CD8-positive, alpha-beta memory T cell (primary cell): ENCODE data around the gene EEF1G. TPM values are rescaled to one million over a fixed set of nuclear protein-coding genes. Genes with fewer than 3 reads are reported as not detected.
"Not testable (repeated sequence)": the region's sequence is repeated elsewhere in the genome, so short reads cannot be mapped to it uniquely, and the experiment has no call there.

Experiments used
- CTCF ChIA-PET: fragments of 350-600 bp; sonication (Branson Sonifier 250); formaldehyde crosslinking; loops from one replicate; lab custom pipeline; 2021; ENCODE audit warnings: antibody characterized with exemption; lab: Charles Lee
- POLR2A ChIA-PET: fragments of 350-600 bp; sonication (Branson Sonifier 250); formaldehyde crosslinking; loops from one replicate; lab custom pipeline; 2021; ENCODE audit warnings: antibody characterized with exemption; lab: Charles Lee
- DNase-seq, 5 donors: peaks; one replicate each; pipeline versions ENCODE4 v3.0.0 to v3.0.0-alpha.2; 2020 to 2022; ENCODE audit warnings: mixed read lengths in 1 of 5
- H3K27ac ChIP-seq: one replicate; pipeline ENCODE4 v1.7.0; 2013; ENCODE audit warnings: low read depth, mild to moderate bottlenecking, low read length, moderate library complexity
- H3K27me3 ChIP-seq: 2 replicates; pipeline ENCODE4 v1.7.0; 2013; ENCODE audit warnings: low read length, mild to moderate bottlenecking; ENCODE audit not compliant: insufficient read depth, poor library complexity, severe bottlenecking
- H3K36me3 ChIP-seq: 2 replicates; pipeline ENCODE4 v1.7.0; 2013; ENCODE audit warnings: mild to moderate bottlenecking, low read length, moderate library complexity; ENCODE audit not compliant: insufficient read depth
- H3K4me1 ChIP-seq: 2 replicates; pipeline ENCODE4 v1.7.0; 2013; ENCODE audit warnings: mild to moderate bottlenecking, low read length, moderate library complexity; ENCODE audit not compliant: insufficient read depth
- H3K4me3 ChIP-seq: 2 replicates; pipeline ENCODE4 v1.7.0; 2013; ENCODE audit warnings: mild to moderate bottlenecking, low read length
- H3K9me3 ChIP-seq: 2 replicates; pipeline ENCODE4 v1.7.0; 2013; ENCODE audit warnings: mild to moderate bottlenecking, low read length
- H3K27ac Mint-ChIP-seq, 8 donors: one replicate each; pipeline ENCODE4 v1.8.0; 2020 to 2021; ENCODE audit warnings: mixed read lengths in 8 of 8, mild to moderate bottlenecking in 6 of 8, inconsistent platforms in 3 of 8, moderate library complexity in 3 of 8
- H3K27me3 Mint-ChIP-seq, 2 donors: one replicate each; pipeline ENCODE4 v1.8.0; 2020 to 2021; ENCODE audit warnings: mixed read lengths in 2 of 2, mild to moderate bottlenecking in 1 of 2, moderate library complexity in 1 of 2
- H3K36me3 Mint-ChIP-seq, 3 donors: one replicate each; pipeline ENCODE4 v1.8.0; 2020 to 2021; ENCODE audit warnings: mixed read lengths in 3 of 3, inconsistent platforms in 1 of 3, mild to moderate bottlenecking in 1 of 3
- H3K4me1 Mint-ChIP-seq, 3 donors: one replicate each; pipeline ENCODE4 v1.8.0; 2020 to 2021; ENCODE audit warnings: mixed read lengths in 3 of 3, inconsistent platforms in 1 of 3, mild to moderate bottlenecking in 1 of 3
- H3K4me3 Mint-ChIP-seq, 7 donors: one replicate each; pipeline ENCODE4 v1.8.0; 2020 to 2021; ENCODE audit warnings: mixed read lengths in 7 of 7, mild to moderate bottlenecking in 6 of 7, moderate library complexity in 4 of 7, inconsistent platforms in 2 of 7
- H3K9me3 Mint-ChIP-seq, 5 donors: one replicate each; pipeline ENCODE4 v1.8.0; 2020 to 2022; ENCODE audit warnings: mixed read lengths in 5 of 5, mild to moderate bottlenecking in 3 of 5, moderate library complexity in 2 of 5, inconsistent platforms in 1 of 5
- polyA plus RNA-seq: library from polyadenylated mRNA; unstranded; fragments of 300-500 nt; fragmentation: Illumina TruSeq; gene quantifications from one replicate; pipeline ENCODE4 v1.2.3, GENCODE V29; 2021
- total RNA-seq, 2 experiments: library from RNA; stranded (reverse); gene quantifications; one replicate each; pipeline ENCODE4 v1.2.3, GENCODE V29; 2021

EEF1G gene
- total and polyA plus RNA-seq, 3 experiments from 2014 or later: 1,157 to 1,846 (median 1,800) TPM

GRCh38 chr11:62553080-62553838 lies 20.4 kb downstream of the EEF1G start:
- Mint-ChIP-seq H3K36me3 (peaks cover 0 to under 1% (median 0%) of the 10 kb centered on the region in 3 donors), H3K9me3 (peaks cover 0 to 3% (median 0%) of the 10 kb centered on the region in 5 donors), H3K4me1 (peaks cover 79 to 93% (median 83%) of the 10 kb centered on the region in 3 donors), H3K27me3 (peaks cover 0 to 3% of the 10 kb centered on the region in 2 donors), H3K27ac (peak overlapping the region; percentile 96 to 100 (median 99)), H3K4me3 (peak overlapping the region; percentile 69 to 92 (median 80))
- Histone ChIP-seq H3K4me3 (peak overlapping the region; percentile 47), H3K9me3 (no peaks in the 10 kb centered on the region), H3K36me3 (no peaks in the 10 kb centered on the region), H3K4me1 (peaks cover 83% of the 10 kb centered on the region), H3K27me3 (no peaks in the 10 kb centered on the region), H3K27ac (peak overlapping the region; percentile 95)
- CTCF ChIA-PET: interaction anchor here (1.3 to 6.7 kb wide), 5 partner anchors 10 to 129 kb away, joined by 3 to 85 read pairs (median 7); no protein-coding TSS in a partner anchor
- POLR2A ChIA-PET: interaction anchor here (1.0 to 11.9 kb wide), 7 partner anchors 11 to 328 kb away, joined by 3 to 193 read pairs (median 5); partner anchors contain the start of genes AHNAK, EEF1G and TUT1
- peak in 4 of 5 donors; percentile 47 to 84 (median 60) for DNase-seq

- Histone ChIP-seq H3K4me1 (peaks cover 76% of the 10 kb centered on the region), H3K4me3 (peak overlapping the region; percentile 47), H3K27me3 (no peaks in the 10 kb centered on the region), H3K36me3 (no peaks in the 10 kb centered on the region), H3K27ac (peak overlapping the region; percentile 95), H3K9me3 (no peaks in the 10 kb centered on the region)
- POLR2A ChIA-PET: interaction anchor here (0.6 to 11.9 kb wide), 11 partner anchors 10 to 329 kb away, joined by 3 to 193 read pairs (median 5); partner anchors contain the start of genes AHNAK, C11orf98, CSKMT and EEF1G
- Mint-ChIP-seq H3K27ac (peak overlapping the region; percentile 96 to 100 (median 99)), H3K9me3 (peaks cover 0 to 3% (median 0%) of the 10 kb centered on the region in 5 donors), H3K36me3 (no peaks in the 10 kb centered on the region), H3K4me1 (peaks cover 80 to 93% (median 82%) of the 10 kb centered on the region in 3 donors), H3K4me3 (peak overlapping the region; percentile 69 to 93 (median 84)), H3K27me3 (peaks cover 0 to 3% of the 10 kb centered on the region in 2 donors)
- CTCF ChIA-PET: interaction anchor here (0.6 to 6.7 kb wide), 8 partner anchors 8 to 201 kb away, joined by 3 to 85 read pairs (median 4); partner anchors contain the start of gene TUT1
- no peak for DNase-seq
These were observed 21.1 kb downstream of the EEF1G start for GRCh38 chr11:62552485-62553079.

- H3K4me3 ChIP-seq, H3K27me3 ChIP-seq, H3K36me3 Mint-ChIP-seq, H3K27me3 Mint-ChIP-seq, H3K36me3 ChIP-seq, DNase-seq, H3K27ac ChIP-seq, H3K9me3 ChIP-seq, H3K9me3 Mint-ChIP-seq: not testable (repeated sequence)
- POLR2A ChIA-PET: interaction anchor here (0.7 to 11.9 kb wide), 2 partner anchors 8 to 143 kb away, joined by 3 to 193 read pairs; partner anchors contain the start of gene AHNAK
- peaks cover 64 to 80% (median 65%) of the 10 kb centered on the region in 3 donors for H3K4me1 Mint-ChIP-seq
- CTCF ChIA-PET: interaction anchor here (1.7 to 6.7 kb wide), 4 partner anchors 7 to 126 kb away, joined by 9 to 85 read pairs (median 36); no protein-coding TSS in a partner anchor
- peak overlapping the region in 4 of 7 donors; percentile 58 to 92 (median 74) for H3K4me3 Mint-ChIP-seq
- peak overlapping the region; percentile 96 to 100 (median 99) for H3K27ac Mint-ChIP-seq
- peaks cover 61% of the 10 kb centered on the region for H3K4me1 ChIP-seq
These were observed 23.2 kb downstream of the EEF1G start for GRCh38 chr11:62550478-62550877.

DNA sequence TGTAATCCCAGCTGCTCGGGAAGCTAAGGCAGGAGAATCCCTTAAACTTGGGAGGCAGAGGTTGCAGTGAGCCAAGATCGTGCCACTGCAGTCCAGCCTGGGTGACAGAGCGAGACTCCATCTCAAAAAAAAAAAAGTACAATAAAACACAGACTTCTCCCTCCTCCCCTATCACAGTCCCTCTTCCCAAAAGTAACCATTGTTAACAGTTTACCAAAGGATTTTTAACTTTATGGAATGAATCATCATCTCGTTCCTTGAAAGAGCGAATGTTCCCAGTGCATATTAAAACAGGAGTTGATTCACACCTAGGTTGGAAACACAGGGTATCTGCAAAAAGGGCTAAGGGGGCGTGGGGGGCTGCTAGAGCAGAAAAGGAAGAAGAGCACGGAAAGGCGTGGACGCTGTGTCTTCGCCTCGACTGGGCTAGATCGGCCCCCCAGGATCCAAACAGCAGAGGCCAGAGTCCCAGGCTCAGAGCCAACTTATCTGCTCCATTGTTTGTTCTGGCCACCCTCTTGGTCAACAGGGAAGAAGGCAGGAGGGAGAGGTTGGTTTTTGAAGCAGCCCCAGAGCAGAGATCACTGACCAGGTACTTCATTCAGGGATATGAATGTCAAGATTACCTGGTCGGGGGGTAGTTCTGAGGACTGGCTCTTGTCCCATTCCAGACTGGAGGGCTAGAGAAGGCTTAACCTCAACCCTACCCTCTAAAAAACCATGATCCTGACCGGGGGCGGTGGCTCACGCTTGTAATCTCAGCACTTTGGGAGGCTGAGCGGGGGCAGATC lies 25.0 kb downstream of the EEF1G start:
- Mint-ChIP-seq H3K4me3 (peak overlapping the region in 3 of 7 donors; percentile 26 to 92 (median 33)), H3K27ac (peak overlapping the region in 6 of 8 donors; percentile 23 to 100 (median 59)), H3K27me3 (peaks cover 0 to 6% of the 10 kb centered on the region in 2 donors), H3K36me3 (peaks cover 0 to 22% (median 0%) of the 10 kb centered on the region in 3 donors), H3K9me3 (peaks cover 0 to 3% (median 0%) of the 10 kb centered on the region in 5 donors), H3K4me1 (peaks cover 55 to 77% (median 59%) of the 10 kb centered on the region in 3 donors)
- Histone ChIP-seq H3K4me1 (peaks cover 55% of the 10 kb centered on the region), H3K36me3 (no peaks in the 10 kb centered on the region), H3K9me3 (no peaks in the 10 kb centered on the region), H3K27ac (no peak overlapping the region), H3K27me3 (no peaks in the 10 kb centered on the region), H3K4me3 (no peak overlapping the region)
- CTCF ChIA-PET: interaction anchor here (0.8 to 1.2 kb wide), 3 partner anchors 10 to 43 kb away, joined by 3 to 4 read pairs (median 3); no protein-coding TSS in a partner anchor
- POLR2A ChIA-PET: interaction anchor here (1.1 kb wide), 1 partner anchor 43 kb away, joined by 3 read pairs; the partner anchor contains the start of gene TUT1
- DNase-seq: no peak

- peaks cover 55 to 77% (median 59%) of the 10 kb centered on the region in 3 donors for H3K4me1 Mint-ChIP-seq
- peaks cover 0 to 6% of the 10 kb centered on the region in 2 donors for H3K27me3 Mint-ChIP-seq
- H3K27ac Mint-ChIP-seq: peak overlapping the region; percentile 36 to 100 (median 84)
- H3K9me3 Mint-ChIP-seq: peaks cover 0 to 3% (median 0%) of the 10 kb centered on the region in 5 donors
- peaks cover 0 to 29% (median 0%) of the 10 kb centered on the region in 3 donors for H3K36me3 Mint-ChIP-seq
- CTCF ChIA-PET: interaction anchor here (0.8 to 1.2 kb wide), 3 partner anchors 22 to 123 kb away, joined by 3 to 10 read pairs (median 3); no protein-coding TSS in a partner anchor
- no peaks in the 10 kb centered on the region for H3K27me3 ChIP-seq
- peak overlapping the region; percentile 73 to 98 (median 92) for H3K4me3 Mint-ChIP-seq
- no peaks in the 10 kb centered on the region for H3K9me3 ChIP-seq
- peaks cover 55% of the 10 kb centered on the region for H3K4me1 ChIP-seq
- no peaks in the 10 kb centered on the region for H3K36me3 ChIP-seq
- H3K4me3 ChIP-seq: no peak overlapping the region
- no peak for DNase-seq
- POLR2A ChIA-PET: interaction anchor here (1.1 to 11.9 kb wide), 2 partner anchors 8 to 44 kb away, joined by 3 to 193 read pairs; partner anchors contain the start of gene TUT1
- H3K27ac ChIP-seq: no peak overlapping the region
These were observed 25.9 kb downstream of the EEF1G start for GRCh38 chr11:62547691-62548281.

DNA sequence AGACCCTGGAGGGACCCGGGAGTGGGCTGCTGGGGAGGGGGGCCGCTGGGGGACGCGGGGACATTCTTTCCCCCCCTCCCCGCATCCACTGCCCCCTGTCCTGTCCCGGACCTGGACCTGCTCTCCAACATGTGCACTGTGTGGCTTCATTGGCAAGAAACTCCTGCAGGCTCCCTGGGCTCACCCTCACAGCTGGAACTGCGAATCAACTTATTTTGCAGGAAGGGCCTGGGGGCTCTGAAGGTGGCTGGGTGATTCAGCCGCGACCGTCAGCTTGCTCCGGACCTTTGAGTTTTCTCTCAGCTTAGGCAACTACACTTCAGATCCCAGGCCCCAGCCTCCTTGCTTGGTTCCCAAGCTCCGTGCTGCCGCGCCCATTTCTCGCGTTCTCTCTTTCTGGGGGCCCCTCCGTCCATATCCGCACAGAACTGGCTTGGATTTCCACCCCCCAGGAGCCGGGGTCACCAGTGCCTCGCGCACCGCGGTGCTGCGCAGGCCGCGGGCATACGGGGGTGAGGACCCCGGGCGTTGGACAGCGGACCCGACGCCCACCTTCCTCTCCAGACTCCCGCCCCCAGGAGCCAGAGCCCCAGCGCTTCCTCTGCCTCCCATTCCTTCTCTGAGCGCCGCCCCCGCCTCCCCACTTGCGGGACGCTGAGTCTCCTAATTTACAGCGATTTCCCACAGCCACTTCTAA lies 26.6 kb downstream of the EEF1G start:
- peak overlapping the region; percentile 84 to 98 (median 92) for H3K4me3 Mint-ChIP-seq
- H3K27me3 Mint-ChIP-seq: peaks cover 0 to 6% of the 10 kb centered on the region in 2 donors
- CTCF ChIA-PET: interaction anchor here (0.7 to 6.2 kb wide), 4 partner anchors 8 to 154 kb away, joined by 5 to 203 read pairs (median 10); no protein-coding TSS in a partner anchor
- no peak for DNase-seq
- peaks cover 55% of the 10 kb centered on the region for H3K4me1 ChIP-seq
- H3K27me3 ChIP-seq: no peaks in the 10 kb centered on the region
- H3K4me3 ChIP-seq: peak overlapping the region; percentile 49
- H3K36me3 ChIP-seq: no peaks in the 10 kb centered on the region
- H3K9me3 ChIP-seq: no peaks in the 10 kb centered on the region
- H3K4me1 Mint-ChIP-seq: peaks cover 53 to 77% (median 58%) of the 10 kb centered on the region in 3 donors
- peaks cover 0 to 29% (median 0%) of the 10 kb centered on the region in 3 donors for H3K36me3 Mint-ChIP-seq
- H3K27ac ChIP-seq: peak overlapping the region; percentile 67
- H3K27ac Mint-ChIP-seq: peak overlapping the region; percentile 82 to 100 (median 90)
- POLR2A ChIA-PET: interaction anchor here (0.8 to 11.9 kb wide), 4 partner anchors 9 to 27 kb away, joined by 4 to 193 read pairs (median 7); partner anchors contain the start of gene EEF1G
- H3K9me3 Mint-ChIP-seq: peaks cover 0 to 3% (median 0%) of the 10 kb centered on the region in 5 donors
